ENCODE results near the gene CFAP68.

Gene CFAP68

GRCh38 chr11:111878849-111879636, at the start of gene CFAP68, which contains the start of gene FDXACB1 (continued):
- peak; percentile 86 for TF ChIP-seq ZBTB6 (tag by site-specific recombination; IDR thresholded peaks at IDR 0.05)
- TF ChIP-seq ATF2 (tag by site-specific recombination; IDR thresholded peaks at IDR 0.05; ENCODE audit: low read depth), result peak; percentile 89
- no peak for TF ChIP-seq ZNF48 (tag by site-specific recombination; IDR thresholded peaks at IDR 0.05)
- no peak for TF ChIP-seq OSR2 (tag by site-specific recombination; IDR thresholded peaks at IDR 0.05)
- no peak; the same call in 1 of the 2 replicates for TF ChIP-seq ZNF146 (tag by site-specific recombination; IDR thresholded peaks at IDR 0.05)
- no peak for TF ChIP-seq ZNF23 (tag by site-specific recombination; IDR thresholded peaks at IDR 0.05; ENCODE audit: borderline replicate concordance)
- TF ChIP-seq ZNF785 (tag by site-specific recombination; IDR thresholded peaks at IDR 0.05), result no peak
- no peak; the same call in 1 of the 2 replicates for TF ChIP-seq ZNF391 (tag by site-specific recombination; IDR thresholded peaks at IDR 0.05; ENCODE audit: borderline replicate concordance, low read depth)
- TF ChIP-seq ZNF26 (tag by site-specific recombination; IDR thresholded peaks at IDR 0.05), result no peak
- TF ChIP-seq ZNF16 (tag by site-specific recombination; IDR thresholded peaks at IDR 0.05; ENCODE audit: low read depth), result no peak
- peak; percentile 81; the same call in 1 of the 2 replicates for TF ChIP-seq ZNF768 (tag by site-specific recombination; IDR thresholded peaks at IDR 0.05)
- TF ChIP-seq ZBTB44 (tag by site-specific recombination; IDR thresholded peaks at IDR 0.05), result no peak
- no peak for TF ChIP-seq ZNF513 (tag by site-specific recombination; IDR thresholded peaks at IDR 0.05)
- peak; percentile 81 for TF ChIP-seq ZNF341 (tag by site-specific recombination; IDR thresholded peaks at IDR 0.05; ENCODE audit: low read depth)
- no peak for TF ChIP-seq ZNF169 (tag by site-specific recombination; IDR thresholded peaks at IDR 0.05)
- TF ChIP-seq ZNF692 (tag by site-specific recombination; IDR thresholded peaks at IDR 0.05), result no peak; the same call in 1 of the 2 replicates
- TF ChIP-seq GLI2 (tag by site-specific recombination; IDR thresholded peaks at IDR 0.05; ENCODE audit: borderline replicate concordance, low read depth), result no peak
- no peak for TF ChIP-seq ZNF701 (tag by site-specific recombination; IDR thresholded peaks at IDR 0.05)
- peak; percentile 73 for TF ChIP-seq GLIS1 (tag by site-specific recombination; IDR thresholded peaks at IDR 0.05)
- peak; percentile 42; the same call in 1 of the 2 replicates for TF ChIP-seq ZFP37 (tag by site-specific recombination; IDR thresholded peaks at IDR 0.05)
- no peak for TF ChIP-seq ZNF580 (tag by site-specific recombination; IDR thresholded peaks at IDR 0.05)
- TF ChIP-seq ZNF555 (tag by site-specific recombination; conservative IDR thresholded peaks at IDR 0.05), result no peak
- no peak for TF ChIP-seq ZNF211 (tag by site-specific recombination; IDR thresholded peaks at IDR 0.05; ENCODE audit: low read depth)
- no peak for TF ChIP-seq ZNF777 (tag by site-specific recombination; IDR thresholded peaks at IDR 0.05; ENCODE audit: borderline replicate concordance)
- TF ChIP-seq ZNF138 (tag by site-specific recombination; IDR thresholded peaks at IDR 0.05; ENCODE audit: borderline replicate concordance), result no peak
- TF ChIP-seq ZNF112 (tag by site-specific recombination; IDR thresholded peaks at IDR 0.05), result no peak
- TF ChIP-seq ZNF610 (tag by site-specific recombination; IDR thresholded peaks at IDR 0.05; ENCODE audit: borderline replicate concordance), result peak; percentile 16; the same call in 1 of the 2 replicates
- peak; percentile 63 for TF ChIP-seq ZNF654 (tag by site-specific recombination; IDR thresholded peaks at IDR 0.05; ENCODE audit: low read depth)
- no peak for TF ChIP-seq ZNF140 (tag by site-specific recombination; IDR thresholded peaks at IDR 0.05)
